GM19438 (cell line): ENCODE data around the gene METTL16.
"Not testable (repeated sequence)": the region's sequence is repeated elsewhere in the genome, so short reads cannot be mapped to it uniquely, and the experiment has no call there.

Experiments used
- ATAC-seq: cut with Tn5 transposase; IDR thresholded peaks from one replicate; pipeline ENCODE4 v1.9.1; 2021; ENCODE audit warnings: low read depth; ENCODE audit not compliant: unreplicated experiment

Gene METTL16

GRCh38 chr17:2453325-2453724, 58.4 kb downstream of the METTL16 start:
- no peak for ATAC-seq

- ATAC-seq, result no peak
Measured at GRCh38 chr17:2452216-2452750, 59.4 kb downstream of the METTL16 start.

- ATAC-seq, result no peak
Measured at GRCh38 chr17:2450016-2450650, 61.6 kb downstream of the METTL16 start.

- ATAC-seq, result no peak
Measured at GRCh38 chr17:2449486-2449885, 62.2 kb downstream of the METTL16 start.

GRCh38 chr17:2447479-2447878, 64.2 kb downstream of the METTL16 start:
- ATAC-seq, result not testable (repeated sequence)

GRCh38 chr17:2445638-2446037, 66.0 kb downstream of the METTL16 start:
- ATAC-seq, result no peak

GRCh38 chr17:2444382-2444781, 67.3 kb downstream of the METTL16 start:
- ATAC-seq, result no peak

- no peak for ATAC-seq
Measured at GRCh38 chr17:2442166-2442565, 69.5 kb downstream of the METTL16 start.

GRCh38 chr17:2440930-2441329, 70.8 kb downstream of the METTL16 start:
- no peak for ATAC-seq

GRCh38 chr17:2439997-2440396, 71.7 kb downstream of the METTL16 start:
- ATAC-seq, result not testable (repeated sequence)

- no peak for ATAC-seq
Measured at GRCh38 chr17:2438823-2439222, 72.9 kb downstream of the METTL16 start.

GRCh38 chr17:2436316-2436905, 75.3 kb downstream of the METTL16 start:
- ATAC-seq, result no peak

- ATAC-seq, result no peak
Measured at GRCh38 chr17:2435862-2436261, 75.8 kb downstream of the METTL16 start.

- ATAC-seq, result no peak
Measured at GRCh38 chr17:2435181-2435741, 76.4 kb downstream of the METTL16 start.

GRCh38 chr17:2433696-2434095, 78.0 kb downstream of the METTL16 start:
- no peak for ATAC-seq

- ATAC-seq, result no peak
Measured at GRCh38 chr17:2427910-2428309, 83.8 kb downstream of the METTL16 start.

GRCh38 chr17:2427215-2427614, 84.5 kb downstream of the METTL16 start:
- ATAC-seq, result no peak

- no peak for ATAC-seq
Measured at GRCh38 chr17:2423271-2423670, 88.4 kb downstream of the METTL16 start.

GRCh38 chr17:2421315-2422147, 90.2 kb downstream of the METTL16 start:
- ATAC-seq, result no peak

- no peak for ATAC-seq
Measured at GRCh38 chr17:2420176-2420575, 91.5 kb downstream of the METTL16 start.

GRCh38 chr17:2419486-2419885, 92.2 kb downstream of the METTL16 start:
- no peak for ATAC-seq
